ENCODE data around the gene TULP3. TPM values are rescaled to one million over a fixed set of nuclear protein-coding genes. Genes with fewer than 3 reads are reported as not detected.

TULP3 gene
- total and polyA plus RNA-seq, 2 of the 8 experiments (the other 6 are each of a cell fraction or from before 2014, with no cell fraction given): 18.4 to 21.2 TPM

GRCh38 chr12:2856051-2856450 lies 34.6 kb upstream of the TULP3 start:
- H3K79me1 ChIP-seq (ENCODE audit: low read depth, low read length): no peaks in the 10 kb centered on the region
- no peak overlapping the region for H3K14ac ChIP-seq (ENCODE audit: insufficient read length)
- no peak for DNase-seq (ENCODE audit: low read depth in 1 of 2, low spot score in 2 of 2)
- ChIA-PET POLR2A (ENCODE audit: partially characterized antibody) (interaction anchor here (0.6 to 3.8 kb wide), 17 partner anchors 8 to 199 kb away, joined by 3 to 31 read pairs (median 4); partner anchors contain the start of genes FOXM1, ITFG2, RHNO1 and TULP3), CTCF (ENCODE audit: partially characterized antibody) (interaction anchor here (0.6 to 6.5 kb wide), 9 partner anchors 8 to 173 kb away, joined by 3 to 84 read pairs (median 4); no protein-coding TSS in a partner anchor)
- H4K8ac ChIP-seq (ENCODE audit: extremely low read depth, insufficient read depth, low read length): no peak overlapping the region
- no peak overlapping the region for H2BK15ac ChIP-seq (ENCODE audit: low read length)
- H2BK120ac ChIP-seq (replicated peaks; ENCODE audit: low read depth, low read length): no peak overlapping the region
- no peak overlapping the region; a peak in 1 of 7 replicates for H3K9ac ChIP-seq (replicated peaks in 1 of 4; ENCODE audit: extremely low read depth in 1 of 4, low read depth in 3 of 4, low read length in 3 of 4)
- no peaks in the 10 kb centered on the region for H3K79me2 ChIP-seq (ENCODE audit: control insufficient read depth in 1 of 2, insufficient read depth in 2 of 2, low read length in 2 of 2)
- H3K4ac ChIP-seq (replicated peaks; ENCODE audit: insufficient read length, low read depth, low read length): no peak overlapping the region
- no peak overlapping the region for H3K56ac ChIP-seq (replicated peaks; ENCODE audit: insufficient read length, low read depth, low read length)
- no peak overlapping the region for H3K23ac ChIP-seq (ENCODE audit: insufficient read length)
- H4K91ac ChIP-seq (replicated peaks; ENCODE audit: insufficient read length, low read length): no peak overlapping the region
- H2AK5ac ChIP-seq (ENCODE audit: low read depth, low read length): no peak overlapping the region
- no peak overlapping the region for H3K27ac ChIP-seq (ENCODE audit: low read depth, low read length)
- peaks cover 0 to 19% (median 12%) of the 10 kb centered on the region in 4 experiments; a peak in 4 of 8 replicates for H3K36me3 ChIP-seq (ENCODE audit: control insufficient read depth in 2 of 4, insufficient read depth in 4 of 4, low read length in 3 of 4)
- H3K4me1 ChIP-seq (replicated peaks in 1 of 4; ENCODE audit: control insufficient read depth in 3 of 4, insufficient read depth in 4 of 4, low read length in 3 of 4): peaks cover 0 to 6% (median under 1%) of the 10 kb centered on the region in 4 experiments; a peak in 4 of 7 replicates
- no peak overlapping the region for H2BK12ac ChIP-seq (ENCODE audit: low read depth, low read length)
- no peak for FAIRE-seq
- no peaks in the 10 kb centered on the region for H3K27me3 ChIP-seq (replicated peaks in 1 of 4; ENCODE audit: control insufficient read depth in 3 of 4, extremely low read depth in 1 of 4, insufficient read depth in 3 of 4, low read length in 3 of 4)
- H2AFZ ChIP-seq (ENCODE audit: low read length): no peak overlapping the region
- TF ChIP-seq POLR2AphosphoS5 (IDR thresholded peaks at IDR 0.05; ENCODE audit: low read depth, low read length) (0 out of 2 replicates have a peak, but pooled peaks have one; percentile 27), CTBP2 (IDR thresholded peaks at IDR 0.05; ENCODE audit: borderline replicate concordance, insufficient read depth, insufficient read length, low read length) (no peak)
- H2BK5ac ChIP-seq (ENCODE audit: low read depth, low read length): no peak overlapping the region
- no peak overlapping the region for H2BK20ac ChIP-seq (ENCODE audit: low read length)
- H4K5ac ChIP-seq (ENCODE audit: insufficient read length, low read depth, low read length): no peak overlapping the region
- no peak overlapping the region for H3K4me2 ChIP-seq (ENCODE audit: insufficient read depth in 1 of 2, low read depth in 2 of 2, low read length in 2 of 2)
- no peak overlapping the region for H3K18ac ChIP-seq (ENCODE audit: extremely low read depth, low read length)
- H3K9me3 ChIP-seq (ENCODE audit: insufficient read depth in 2 of 2, low read depth in 1 of 2, low read length in 1 of 2): no peaks in the 10 kb centered on the region
- H3K23me2 ChIP-seq (ENCODE audit: low read depth, low read length): no peaks in the 10 kb centered on the region
- 85% methylated on average over 3 of the region's 3 CpGs; no CpG with 5 or more reads in 1 of the 2 experiments for WGBS, 2 experiments (ENCODE audit: extremely low coverage in 1 of 2, insufficient coverage in 1 of 2, insufficient read length in 1 of 2, insufficient replicate concordance in 2 of 2, low coverage in 1 of 2, low lambda C conversion rate in 2 of 2, missing lambda C conversion rate in 1 of 2)
- H4K20me1 ChIP-seq (replicated peaks in 1 of 2; ENCODE audit: control insufficient read depth in 1 of 2, insufficient read depth in 2 of 2, low read length in 2 of 2): peaks cover 3 to 5% of the 10 kb centered on the region in 2 experiments
- H3K4me3 ChIP-seq (ENCODE audit: extremely low read depth in 1 of 4, insufficient read depth in 2 of 4, low read depth in 3 of 4, low read length in 4 of 4): no peak overlapping the region
